Thyroid gland (tissue), 4 donors: ENCODE measurements around the gene ERBB2. TPM values are rescaled to one million over a fixed set of nuclear protein-coding genes. Genes with fewer than 3 reads are reported as not detected.

Experiments used
- DNase-seq, 2 donors: peaks; one replicate each; pipeline ENCODE4 v3.0.0-alpha.2; 2019
- H3K27ac ChIP-seq, 3 donors: fragments of 200-600 bp; sonication (generic); 1 replicate in 2 of 3; 2 replicates in 1 of 3; pipeline ENCODE4 v1.5.1; 2016 to 2019; ENCODE audit warnings: mild to moderate bottlenecking in 1 of 3, moderate library complexity in 1 of 3
- H3K27me3 ChIP-seq: fragments of 200-600 bp; sonication (generic); one replicate; pipeline ENCODE4 v1.5.1; 2019
- H3K36me3 ChIP-seq, 2 donors: fragments of 200-600 bp; sonication (generic); one replicate each; pipeline ENCODE4 v1.5.1; 2016 to 2019
- H3K4me1 ChIP-seq, 2 donors: fragments of 200-600 bp; sonication (generic); one replicate each; pipeline ENCODE4 v1.5.1; 2017 to 2019
- H3K4me3 ChIP-seq, 3 donors: fragments of 200-600 bp; sonication (generic); replicated peaks in 1 of 3; 1 replicate in 2 of 3; 2 replicates in 1 of 3; pipeline ENCODE4 v1.5.1; 2016; ENCODE audit warnings: mild to moderate bottlenecking in 1 of 3
- H3K9me3 ChIP-seq: fragments of 200-600 bp; sonication (generic); one replicate; pipeline ENCODE4 v1.5.1; 2017
- POLR2A ChIP-seq, 2 donors: fragments of 450-650 bp; IDR thresholded peaks; one replicate each; pipeline ENCODE4 v1.6.1; 2017; ENCODE audit warnings: antibody characterized with exemption in 2 of 2, mild to moderate bottlenecking in 2 of 2, moderate library complexity in 1 of 2
- WGBS, 2 donors: methylation state at CpG; one replicate each; pipeline ENCODE4 v1.1.5; 2017; 5-methylcytosine and 5-hydroxymethylcytosine counted together
- intact Hi-C: fragments of 100-400 bp; cut with DNase I; formaldehyde crosslinking; loops from one replicate; pipeline ENCODE4 v1.15.1; 2023
- total RNA-seq, 4 donors: library from RNA; depleted of rRNA; stranded (reverse); fragments of >200 nt; gene quantifications; one replicate each; pipeline ENCODE4 v1.2.3, GENCODE V29; 2016
- TF ChIP-seq, protein P1 (sequence below), 6 experiments: fragments of 200-600 bp in 3 of 6; fragments of 450-650 bp in 3 of 6; sonication (generic) in 3 of 6; IDR thresholded peaks; one replicate each; pipeline ENCODE4 v1.5.1; 2016 to 2019; ENCODE audit warnings: antibody characterized with exemption in 6 of 6, mild to moderate bottlenecking in 2 of 6, inconsistent platforms in 1 of 6, moderate library complexity in 1 of 6

The ERBB2 gene
- total RNA-seq, 4 donors from 2014 or later, result 74.3 to 170 (median 139) TPM

GRCh38 chr17:39742126-39742855 lies 42.4 kb downstream of the ERBB2 start:
- no peak overlapping the region for H3K27ac ChIP-seq
- no peaks in the 10 kb centered on the region for H3K9me3 ChIP-seq
- H3K27me3 ChIP-seq, result no peaks in the 10 kb centered on the region
- TF ChIP-seq, protein P1, sequence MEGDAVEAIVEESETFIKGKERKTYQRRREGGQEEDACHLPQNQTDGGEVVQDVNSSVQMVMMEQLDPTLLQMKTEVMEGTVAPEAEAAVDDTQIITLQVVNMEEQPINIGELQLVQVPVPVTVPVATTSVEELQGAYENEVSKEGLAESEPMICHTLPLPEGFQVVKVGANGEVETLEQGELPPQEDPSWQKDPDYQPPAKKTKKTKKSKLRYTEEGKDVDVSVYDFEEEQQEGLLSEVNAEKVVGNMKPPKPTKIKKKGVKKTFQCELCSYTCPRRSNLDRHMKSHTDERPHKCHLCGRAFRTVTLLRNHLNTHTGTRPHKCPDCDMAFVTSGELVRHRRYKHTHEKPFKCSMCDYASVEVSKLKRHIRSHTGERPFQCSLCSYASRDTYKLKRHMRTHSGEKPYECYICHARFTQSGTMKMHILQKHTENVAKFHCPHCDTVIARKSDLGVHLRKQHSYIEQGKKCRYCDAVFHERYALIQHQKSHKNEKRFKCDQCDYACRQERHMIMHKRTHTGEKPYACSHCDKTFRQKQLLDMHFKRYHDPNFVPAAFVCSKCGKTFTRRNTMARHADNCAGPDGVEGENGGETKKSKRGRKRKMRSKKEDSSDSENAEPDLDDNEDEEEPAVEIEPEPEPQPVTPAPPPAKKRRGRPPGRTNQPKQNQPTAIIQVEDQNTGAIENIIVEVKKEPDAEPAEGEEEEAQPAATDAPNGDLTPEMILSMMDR (IDR thresholded peaks at IDR 0.05), result no peak
- no peak for TF ChIP-seq POLR2A (IDR thresholded peaks at IDR 0.05)
- intact Hi-C loops, result loop anchor here (5.0 kb wide), 1 partner anchor 110 kb away; no protein-coding TSS in a partner anchor
- peaks cover 19 to 25% of the 10 kb centered on the region in 2 donors for H3K4me1 ChIP-seq
- no peak for DNase-seq
- H3K36me3 ChIP-seq, result peaks cover 0 to 14% of the 10 kb centered on the region in 2 donors
- 89% methylated on average over 15 to 16 of the region's 18 CpGs for WGBS, 2 donors
- no peak overlapping the region for H3K4me3 ChIP-seq

DNA sequence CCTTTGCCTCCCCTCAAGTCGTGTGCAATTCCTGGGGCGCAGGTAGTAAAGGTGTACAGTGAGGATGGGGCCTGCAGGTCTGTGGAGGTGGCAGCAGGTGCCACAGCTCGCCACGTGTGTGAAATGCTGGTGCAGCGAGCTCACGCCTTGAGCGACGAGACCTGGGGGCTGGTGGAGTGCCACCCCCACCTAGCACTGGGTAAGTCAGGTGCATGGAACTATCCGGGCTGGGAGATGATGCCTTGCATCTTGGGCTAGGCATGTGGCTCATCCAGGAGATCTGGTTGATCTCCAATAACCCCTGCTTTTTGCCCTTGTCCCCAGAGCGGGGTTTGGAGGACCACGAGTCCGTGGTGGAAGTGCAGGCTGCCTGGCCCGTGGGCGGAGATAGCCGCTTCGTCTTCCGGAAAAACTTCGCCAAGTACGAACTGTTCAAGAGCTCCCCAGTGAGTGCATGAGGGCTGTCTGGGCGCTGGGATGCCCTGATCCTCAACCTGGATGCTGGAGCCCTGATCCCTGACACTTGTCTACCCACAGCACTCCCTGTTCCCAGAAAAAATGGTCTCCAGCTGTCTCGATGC lies 43.1 kb downstream of the ERBB2 start:
- no peak for DNase-seq
- Histone ChIP-seq H3K9me3 (no peaks in the 10 kb centered on the region), H3K27me3 (no peaks in the 10 kb centered on the region), H3K4me3 (no peak overlapping the region), H3K27ac (no peak overlapping the region), H3K36me3 (peaks cover 0 to 14% of the 10 kb centered on the region in 2 donors), H3K4me1 (peaks cover 17 to 22% of the 10 kb centered on the region in 2 donors)
- WGBS, 2 donors, result 84 to 92% methylated on average over 18 to 21 of the region's 21 CpGs
- no peak for TF ChIP-seq POLR2A (IDR thresholded peaks at IDR 0.05)
- TF ChIP-seq, protein P1 (IDR thresholded peaks at IDR 0.05), result no peak
- intact Hi-C loops, result loop anchor here (5.0 kb wide), 1 partner anchor 111 kb away; no protein-coding TSS in a partner anchor

DNA sequence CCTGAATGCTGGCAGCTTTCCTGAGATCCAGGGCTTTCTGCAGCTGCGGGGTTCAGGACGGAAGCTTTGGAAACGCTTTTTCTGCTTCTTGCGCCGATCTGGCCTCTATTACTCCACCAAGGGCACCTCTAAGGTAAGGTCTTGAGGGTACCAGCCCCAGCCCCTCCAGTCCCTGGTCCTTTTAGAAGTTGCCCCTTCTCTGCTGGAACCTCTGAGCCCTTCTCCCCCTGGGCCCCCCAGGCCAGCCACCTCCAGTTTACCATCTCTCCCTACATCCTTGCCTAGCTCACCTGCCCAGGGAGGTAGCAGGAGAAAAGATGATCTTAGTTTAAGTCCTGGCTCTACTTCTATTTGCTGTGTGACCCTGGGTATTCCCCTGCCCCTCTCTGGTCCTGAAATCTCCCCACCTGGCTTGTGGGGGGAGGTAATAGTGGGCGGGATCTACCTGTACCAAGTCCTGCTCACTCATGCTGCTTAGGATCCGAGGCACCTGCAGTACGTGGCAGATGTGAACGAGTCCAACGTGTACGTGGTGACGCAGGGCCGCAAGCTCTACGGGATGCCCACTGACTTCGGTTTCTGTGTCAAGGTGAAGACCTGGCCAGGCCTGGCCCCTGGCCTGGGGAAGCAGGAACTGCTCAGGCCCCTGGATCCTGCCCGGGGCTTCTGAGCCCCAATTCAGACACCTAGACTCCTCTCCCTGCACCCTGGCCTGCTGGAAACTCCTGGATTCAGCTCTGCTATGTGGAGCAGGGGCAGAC lies 44.4 kb downstream of the ERBB2 start:
- H3K9me3 ChIP-seq, result no peaks in the 10 kb centered on the region
- DNase-seq, result no peak
- H3K27ac ChIP-seq, result no peak overlapping the region
- H3K4me3 ChIP-seq, result no peak overlapping the region
- peaks cover 0 to 14% of the 10 kb centered on the region in 2 donors for H3K36me3 ChIP-seq
- TF ChIP-seq POLR2A (IDR thresholded peaks at IDR 0.05), result no peak
- TF ChIP-seq, protein P1 (IDR thresholded peaks at IDR 0.05), result no peak
- WGBS, 2 donors, result 83 to 91% methylated on average over 9 to 15 of the region's 16 CpGs
- intact Hi-C loops, result loop anchor here (5.0 kb wide), 1 partner anchor 112 kb away; no protein-coding TSS in a partner anchor
- H3K27me3 ChIP-seq, result no peaks in the 10 kb centered on the region
- H3K4me1 ChIP-seq, result peaks cover 17 to 18% of the 10 kb centered on the region in 2 donors

GRCh38 chr17:39744836-39745215 lies 45.0 kb downstream of the ERBB2 start:
- no peak for TF ChIP-seq POLR2A (IDR thresholded peaks at IDR 0.05)
- TF ChIP-seq, protein P1 (IDR thresholded peaks at IDR 0.05), result no peak
- H3K4me1 ChIP-seq, result peaks cover 14 to 16% of the 10 kb centered on the region in 2 donors
- no peak overlapping the region for H3K4me3 ChIP-seq
- no peaks in the 10 kb centered on the region for H3K27me3 ChIP-seq
- DNase-seq, result no peak
- intact Hi-C loops, result loop anchor here (5.0 kb wide), 1 partner anchor 113 kb away; no protein-coding TSS in a partner anchor
- peaks cover 0 to 14% of the 10 kb centered on the region in 2 donors for H3K36me3 ChIP-seq
- H3K27ac ChIP-seq, result no peak overlapping the region
- WGBS, 2 donors, result 76 to 80% methylated on average over 4 to 8 of the region's 8 CpGs
- no peaks in the 10 kb centered on the region for H3K9me3 ChIP-seq
